ENCODE results near the gene FAM234A.

DNA sequence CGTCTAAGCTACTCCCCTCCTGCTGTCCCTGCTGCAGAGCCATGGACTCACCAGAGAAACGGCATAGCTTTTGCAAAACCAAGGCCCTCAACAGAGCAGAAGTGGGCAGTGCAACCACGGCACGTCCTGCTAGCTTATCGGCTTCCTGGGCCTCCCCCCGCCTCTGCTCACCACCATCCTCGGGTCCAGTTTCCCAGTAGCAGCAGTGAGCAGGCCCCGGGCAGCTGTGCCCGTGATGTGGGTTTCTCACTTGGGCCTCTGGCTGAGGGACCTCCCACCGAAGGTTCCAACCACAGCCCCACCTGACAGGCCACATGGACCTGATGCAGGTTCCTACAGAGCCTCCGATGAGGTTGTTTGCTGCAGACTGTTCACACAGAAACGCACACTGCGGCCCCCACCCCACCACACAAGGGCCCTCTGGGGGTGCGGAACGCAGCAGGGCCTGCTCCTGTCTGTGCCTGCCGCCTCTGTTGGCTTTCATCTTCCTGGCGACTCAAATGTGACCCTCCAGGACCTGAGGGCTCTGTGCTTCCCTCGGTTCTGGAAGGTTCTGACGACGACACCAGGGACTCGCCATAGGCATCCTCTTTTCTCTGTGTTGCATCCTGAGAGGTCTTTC, 73.2 kb downstream of the FAM234A start:
- TF ChIP-seq CTCF (IDR thresholded peaks at IDR 0.05), result no peak
- TF ChIP-seq POLR2A (IDR thresholded peaks at IDR 0.05), result no peak

All from right lobe of liver (tissue), 4 donors.